Right forelimb (tissue), 1 donor: ENCODE results near the gene PRDM16.
A peak's percentile ranks its signal among the peaks of the same experiment; 100 is the strongest.

Experiments
- DNase-seq: peaks from one replicate; pipeline ENCODE4 v3.0.0-alpha.2; 2018

PRDM16 gene

DNA sequence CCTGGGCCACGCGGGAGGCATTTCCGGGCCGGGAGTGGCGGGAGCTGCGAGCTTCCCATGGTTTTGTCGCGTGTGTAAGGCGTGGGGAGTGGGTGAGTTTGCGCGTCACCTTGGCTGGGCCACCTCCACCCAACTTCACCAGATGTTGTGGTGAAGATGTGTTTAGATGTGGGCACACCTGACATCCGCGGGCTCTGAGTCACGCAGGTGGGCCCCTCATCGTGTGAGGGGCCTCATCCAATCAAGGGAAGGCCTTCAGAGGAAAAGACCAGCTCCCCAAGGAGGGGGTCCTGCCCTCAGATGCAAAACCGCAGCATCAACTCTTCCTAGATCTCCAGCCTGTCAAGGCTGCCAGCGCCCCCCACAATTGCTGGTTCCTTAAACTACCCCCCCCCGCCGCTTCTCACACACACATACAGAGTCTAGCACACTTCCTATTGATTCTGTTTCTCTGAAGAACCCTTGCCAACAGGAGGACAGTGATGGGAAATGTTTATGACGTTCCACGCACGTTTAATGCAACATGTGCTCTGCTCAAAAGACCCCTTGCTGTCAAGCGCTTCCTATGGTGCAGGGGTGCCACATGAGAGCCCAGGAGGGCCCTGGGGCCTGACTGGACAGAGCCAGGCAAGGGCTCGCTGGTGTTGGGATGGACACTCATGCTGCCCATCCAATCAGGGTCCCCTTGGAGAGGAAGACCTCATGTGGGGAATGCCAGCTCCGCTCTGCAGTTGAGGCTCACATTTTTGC lies 35.8 kb upstream of the PRDM16 start:
- peak; percentile 30 for DNase-seq

- peak; percentile 25 for DNase-seq
Observed at GRCh38 chr1:3033790-3034090, 35.3 kb upstream of the PRDM16 start.

DNA sequence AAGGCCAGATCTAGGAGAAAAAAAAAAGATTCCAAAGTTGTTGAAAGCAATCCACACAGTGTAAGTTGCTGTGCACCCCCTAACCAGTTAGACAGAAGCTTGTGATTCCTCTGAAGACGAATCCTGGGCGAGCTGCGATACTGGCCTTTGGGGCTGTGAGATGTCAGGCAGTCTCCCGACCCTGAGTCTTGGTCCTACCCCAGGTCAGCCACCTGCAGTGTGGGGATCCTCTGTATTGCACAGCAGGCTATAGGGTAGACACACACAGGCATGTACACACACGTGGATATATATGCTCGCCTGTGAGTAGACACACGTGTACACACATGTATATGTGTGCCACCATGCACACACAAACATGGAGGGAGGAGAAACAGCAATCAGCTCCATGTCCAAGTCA lies 34.8 kb upstream of the PRDM16 start:
- DNase-seq = peak; percentile 6

DNA sequence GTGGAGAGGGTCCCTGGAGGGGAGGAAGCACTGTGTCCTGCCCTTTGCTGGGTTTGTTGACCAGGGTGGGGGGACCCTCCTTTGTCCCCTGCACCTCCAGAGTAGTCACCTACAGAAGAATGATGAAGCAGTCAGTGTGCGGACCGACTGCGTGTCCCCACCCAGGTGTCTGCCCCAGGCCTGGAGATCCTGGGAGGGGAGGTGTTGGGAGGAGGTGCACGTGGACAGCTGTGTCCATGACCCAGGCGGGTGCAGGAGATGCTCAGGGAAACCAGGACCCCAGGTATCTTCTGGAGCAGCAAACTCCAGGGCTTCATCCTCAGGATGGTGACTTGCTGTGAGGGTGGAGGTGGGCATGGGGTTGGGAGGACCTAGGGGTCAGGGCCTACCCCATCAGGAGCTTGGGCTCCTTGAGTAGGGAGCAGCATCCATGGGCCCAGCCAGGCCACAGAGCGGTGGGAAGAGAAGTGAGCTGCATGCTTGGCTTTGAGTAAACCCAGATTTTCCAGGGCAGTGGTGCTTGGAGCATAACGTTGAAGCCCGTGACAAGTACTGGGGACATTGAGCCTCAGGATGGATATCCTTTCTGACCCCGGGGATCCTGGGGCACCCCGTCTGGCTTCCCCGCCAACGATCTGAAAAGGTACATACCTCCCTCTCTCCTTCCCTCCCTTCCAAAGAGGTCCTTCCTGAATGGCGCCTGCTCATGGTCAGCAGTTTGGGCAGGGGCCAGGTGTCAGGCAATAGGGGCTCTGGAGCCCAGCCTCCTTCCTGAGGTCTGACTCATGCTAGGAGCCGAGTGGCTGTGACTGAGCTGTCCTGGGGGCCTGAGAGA lies 34.1 kb upstream of the PRDM16 start:
- DNase-seq = no peak

DNA sequence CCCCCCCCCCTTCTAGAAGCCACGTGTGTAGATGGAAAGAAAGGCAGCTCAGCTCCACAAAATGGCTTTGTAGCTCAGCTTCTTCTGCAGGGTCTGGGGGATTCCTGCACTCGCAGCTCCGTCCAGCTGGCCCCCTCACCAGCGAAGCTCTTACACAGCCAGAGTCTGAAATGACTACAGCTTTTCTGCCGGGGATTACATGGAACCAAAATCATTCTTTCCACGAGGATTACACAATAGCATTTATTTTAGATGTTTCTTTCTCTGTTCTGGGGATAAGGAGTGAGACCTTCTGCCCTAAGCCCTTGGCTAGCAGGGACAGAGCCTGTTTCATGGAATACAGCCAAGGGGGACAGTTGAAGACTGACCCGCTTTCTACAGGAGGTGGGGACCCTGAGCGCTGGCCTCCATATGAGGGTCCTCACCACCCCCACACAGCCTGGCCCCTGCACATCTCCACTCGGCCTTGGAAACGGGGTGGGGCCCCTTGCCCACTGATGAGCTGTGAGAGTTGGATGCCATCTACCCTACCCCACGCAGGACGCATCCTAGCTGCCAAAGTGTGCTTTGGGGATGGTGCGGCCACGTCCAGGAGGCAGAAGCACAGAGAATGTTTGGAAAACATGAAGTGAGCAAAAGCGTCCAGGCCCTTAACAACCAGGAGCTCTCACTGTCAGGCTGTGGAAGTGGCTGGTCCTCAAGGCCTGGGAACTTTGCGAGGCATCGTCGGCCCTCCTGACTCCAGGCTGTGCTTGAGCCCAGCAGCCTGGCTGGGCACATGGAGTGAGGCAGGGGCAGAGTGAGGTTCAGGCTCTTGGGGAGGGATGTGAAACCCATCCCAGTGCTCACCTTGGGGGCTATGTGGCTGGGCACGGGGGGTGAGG lies 33.2 kb upstream of the PRDM16 start:
- DNase-seq = no peak

- no peak for DNase-seq
Observed at GRCh38 chr1:3036447-3037280, 32.3 kb upstream of the PRDM16 start.

DNA sequence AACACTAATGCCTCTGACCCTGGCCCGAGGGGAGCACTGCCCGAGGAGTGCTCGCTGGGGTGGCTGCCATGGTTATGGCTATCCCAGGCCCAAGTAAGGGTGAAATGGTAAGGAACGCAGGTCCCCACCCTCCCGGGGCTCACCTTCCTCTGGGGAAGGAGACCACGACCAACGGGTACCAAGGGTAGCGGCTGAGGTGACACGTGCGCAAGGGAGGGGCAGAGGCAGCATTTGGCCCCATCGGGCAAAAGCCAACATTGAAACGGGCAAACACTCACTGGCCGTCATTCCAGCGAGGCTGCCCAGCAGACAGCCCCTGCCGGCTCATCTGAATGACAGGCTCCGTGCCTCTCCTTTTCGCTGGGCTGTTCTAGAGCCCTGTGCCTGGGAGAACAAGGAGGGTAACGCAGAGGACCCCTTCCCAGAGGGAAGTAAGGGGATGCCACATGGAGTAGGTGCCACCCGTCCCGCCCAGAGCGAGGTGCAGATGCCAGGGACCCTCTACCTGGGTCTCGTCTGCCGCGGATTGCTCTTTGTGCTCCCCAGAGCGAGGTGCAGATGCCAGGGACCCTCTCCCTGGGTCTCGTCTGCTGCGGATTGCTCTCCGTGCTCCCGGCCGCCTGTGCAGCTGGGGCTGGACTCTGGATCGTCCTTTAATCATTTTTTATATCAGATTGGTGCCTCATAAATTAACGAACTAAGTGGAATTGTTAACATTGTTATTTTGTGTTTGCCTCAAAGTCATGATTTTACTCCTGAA lies 31.5 kb upstream of the PRDM16 start:
- DNase-seq = no peak

DNA sequence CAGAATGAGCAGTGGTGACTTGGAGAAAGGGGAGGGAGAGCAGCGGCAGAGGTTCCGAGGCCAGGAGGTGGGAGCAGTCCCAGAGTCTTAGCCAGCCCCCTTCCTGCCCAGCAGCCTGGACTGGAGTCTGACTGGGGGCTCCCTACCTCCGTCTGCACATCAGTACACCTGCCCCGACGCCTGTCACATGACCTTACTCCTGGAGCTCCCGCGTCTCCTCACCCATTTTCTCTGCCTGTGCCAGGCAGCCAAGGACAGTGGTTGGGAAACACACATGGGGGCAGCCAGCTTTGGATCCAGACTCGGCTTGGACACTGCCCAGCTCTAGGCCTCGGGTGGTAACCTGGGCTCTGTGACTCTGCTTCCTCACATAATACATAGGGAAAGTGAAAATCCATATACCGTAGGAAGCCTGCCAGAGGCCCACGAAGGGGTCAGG lies 30.9 kb upstream of the PRDM16 start:
- DNase-seq = no peak

GRCh38 chr1:3038571-3039181 lies 30.3 kb upstream of the PRDM16 start:
- no peak for DNase-seq

- peak; percentile 23 for DNase-seq
Observed at GRCh38 chr1:3040004-3040403, 29.0 kb upstream of the PRDM16 start.

DNA sequence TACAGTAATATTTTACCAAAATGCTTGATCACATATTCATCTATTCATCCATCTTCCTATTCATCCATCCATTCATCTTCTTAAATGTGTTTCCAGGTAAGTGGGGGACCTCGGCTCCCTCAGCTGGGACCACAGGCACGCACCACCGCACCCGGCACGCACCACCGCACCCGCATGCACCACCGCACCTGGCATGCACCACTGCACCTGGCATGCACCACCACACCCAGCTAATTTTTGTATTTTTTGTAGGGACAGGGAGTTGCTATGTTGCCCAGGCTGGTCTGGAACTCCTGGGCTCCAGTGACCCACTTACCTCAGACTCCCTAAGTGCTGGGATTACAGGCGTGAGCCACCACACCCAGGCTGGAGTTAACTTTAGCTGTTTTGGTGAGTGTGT lies 26.5 kb upstream of the PRDM16 start:
- DNase-seq = no peak

DNA sequence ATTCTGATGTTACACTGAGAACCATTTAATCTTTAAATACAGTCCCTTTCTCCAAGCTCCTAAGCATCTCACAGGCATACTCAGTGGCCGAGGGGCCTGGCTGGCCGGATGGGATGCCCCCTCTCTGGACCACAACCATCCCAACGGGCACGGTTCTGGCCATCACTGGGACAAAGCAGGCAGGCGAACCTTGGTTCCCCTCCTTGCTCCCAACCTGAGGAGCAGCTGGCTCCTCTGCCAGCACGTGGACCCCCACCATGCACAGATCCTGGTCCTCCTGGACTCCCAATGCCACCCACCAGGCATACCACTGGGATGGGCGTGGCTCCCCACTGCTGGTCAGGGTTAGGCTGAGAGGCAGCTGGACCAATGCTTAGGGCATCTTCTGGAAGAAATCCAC lies 19.8 kb upstream of the PRDM16 start:
- no peak for DNase-seq

- DNase-seq = peak; percentile 31
Observed at GRCh38 chr1:3049905-3050304, 19.1 kb upstream of the PRDM16 start.

DNA sequence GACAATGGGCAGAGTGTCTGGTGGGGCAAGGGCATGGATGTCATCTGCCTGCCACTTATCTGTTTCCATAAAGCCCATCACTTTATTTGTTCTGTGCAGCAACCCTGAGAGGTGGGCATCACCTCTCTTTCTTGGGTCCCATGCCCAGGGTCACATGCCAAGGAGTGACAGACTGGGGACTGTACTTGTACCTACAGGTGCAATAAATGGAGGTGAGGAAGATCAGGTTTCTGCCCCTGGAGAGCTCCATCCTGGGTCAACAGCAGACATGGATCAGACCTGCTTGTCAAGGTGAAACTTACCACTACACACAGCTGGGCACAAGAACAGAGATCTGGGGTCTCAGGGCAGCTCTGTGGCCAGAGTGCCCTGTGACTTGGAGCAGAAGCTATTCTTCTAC lies 18.4 kb upstream of the PRDM16 start:
- DNase-seq = peak; percentile 26

DNA sequence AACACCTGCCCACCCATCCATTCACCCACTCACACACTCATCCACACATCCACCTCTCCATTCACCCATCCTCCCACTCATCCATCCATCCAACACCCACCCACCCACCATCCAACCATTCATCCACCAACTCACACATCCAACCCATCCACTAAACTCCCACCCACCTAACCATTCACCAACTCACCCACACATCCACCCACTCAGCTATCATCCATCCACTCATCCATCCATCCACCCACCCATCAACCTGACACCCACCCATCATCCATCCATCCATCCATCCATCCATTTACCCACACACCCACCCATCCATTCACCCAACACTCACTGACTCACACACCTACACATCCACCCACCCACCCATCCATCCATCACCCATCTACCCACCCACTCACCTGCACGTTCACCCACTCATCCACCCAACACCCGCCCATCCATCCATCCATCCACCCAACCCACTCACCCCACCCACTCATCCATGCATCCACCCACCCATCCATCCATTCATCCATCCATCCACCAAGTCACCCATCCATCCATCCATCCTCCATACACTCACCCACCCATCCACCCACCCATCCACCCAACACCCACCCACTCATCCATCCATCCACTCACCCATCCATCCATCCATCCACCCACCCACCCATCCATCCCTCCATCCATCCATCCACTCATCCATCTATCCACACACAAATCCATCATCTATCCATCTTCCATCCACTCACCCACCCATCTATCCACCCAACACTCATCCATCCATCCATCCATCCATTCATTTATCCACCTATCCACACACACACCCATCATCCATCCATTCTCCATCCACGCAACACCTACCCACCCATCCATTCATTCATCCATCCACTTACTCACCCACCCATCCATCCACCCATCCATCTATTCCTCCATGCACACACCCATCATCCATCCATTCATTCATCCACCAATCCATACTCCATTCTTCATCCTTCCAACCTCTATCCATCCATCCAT lies 17.4 kb upstream of the PRDM16 start:
- peak; percentile 12 for DNase-seq

GRCh38 chr1:3052501-3052900 lies 16.5 kb upstream of the PRDM16 start:
- DNase-seq = peak; percentile 34

- peak; percentile 2 for DNase-seq
Observed at GRCh38 chr1:3053366-3053980, 15.5 kb upstream of the PRDM16 start.

DNA sequence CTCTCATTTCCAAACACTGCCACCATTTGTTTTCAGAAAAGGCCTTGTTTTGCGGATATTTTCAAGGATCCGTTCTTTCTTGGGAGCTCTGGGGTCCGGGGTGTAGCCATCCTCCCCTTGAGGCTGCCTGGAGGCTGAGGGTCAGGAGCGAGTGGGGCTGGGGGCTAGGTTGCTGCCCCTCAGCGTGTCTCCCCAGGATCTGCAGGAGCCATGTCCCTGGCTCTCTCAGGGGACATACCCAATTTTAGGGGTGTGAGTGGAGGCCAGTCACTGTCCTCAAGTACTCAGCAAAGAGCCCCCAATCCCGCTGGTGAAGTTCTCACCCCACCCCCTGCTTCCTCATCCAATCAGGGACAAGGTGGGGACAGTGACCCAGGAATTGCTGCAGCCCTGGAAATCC lies 15.0 kb upstream of the PRDM16 start:
- peak; percentile 21 for DNase-seq

DNA sequence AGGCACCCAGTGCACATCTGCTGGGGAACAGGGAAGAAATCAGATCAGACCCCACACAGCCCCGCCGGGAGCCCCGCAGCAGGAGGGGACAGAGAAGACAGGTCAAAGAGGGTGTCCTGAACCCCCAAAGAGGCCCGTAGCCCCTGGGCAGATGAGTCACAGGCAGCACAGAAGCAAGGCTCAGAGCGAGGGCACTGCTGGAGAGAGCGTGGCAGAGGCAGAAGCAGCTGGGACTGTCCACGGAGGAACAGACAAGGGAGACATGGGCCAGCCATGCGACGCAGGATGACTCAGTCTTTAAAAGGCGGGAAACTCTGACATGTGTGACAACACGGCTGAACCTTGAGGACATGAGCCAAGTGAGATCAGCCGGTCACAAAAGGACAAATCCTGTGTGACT lies 14.5 kb upstream of the PRDM16 start:
- peak; percentile 19 for DNase-seq
